Gastroesophageal sphincter (tissue), 4 donors: ENCODE measurements around the gene SCYGR3. TPM values are rescaled to one million over a fixed set of nuclear protein-coding genes. Genes with fewer than 3 reads are reported as not detected.
"Not testable (repeated sequence)": the region's sequence is repeated elsewhere in the genome, so short reads cannot be mapped to it uniquely, and the experiment has no call there.

Source experiments
- ATAC-seq: fragments of 150-250 bp; one replicate; pipeline ENCODE4 v1.9.1; 2016; ENCODE audit warnings: mild to moderate bottlenecking, moderate library complexity
- H3K27ac ChIP-seq, 4 donors: fragments of 200-600 bp; sonication (generic) in 3 of 4; 1 replicate in 3 of 4; 2 replicates in 1 of 4; pipeline ENCODE4 v1.5.1; 2016 to 2019
- H3K27me3 ChIP-seq: fragments of 200-600 bp; sonication (generic); one replicate; pipeline ENCODE4 v1.5.1; 2019
- H3K36me3 ChIP-seq, 2 donors: fragments of 200-600 bp; sonication (generic); one replicate each; pipeline ENCODE4 v1.5.1; 2019; ENCODE audit warnings: control low read depth in 1 of 2
- H3K4me1 ChIP-seq, 3 donors: fragments of 200-600 bp; sonication (generic); 1 replicate in 2 of 3; 2 replicates in 1 of 3; pipeline ENCODE4 v1.5.1; 2016 to 2019; ENCODE audit warnings: control low read depth in 2 of 3
- H3K4me3 ChIP-seq, 2 donors: fragments of 200-600 bp; sonication (generic); one replicate each; pipeline ENCODE4 v1.5.1; 2019; ENCODE audit warnings: mild to moderate bottlenecking in 1 of 2, moderate library complexity in 1 of 2
- H3K9me3 ChIP-seq, 3 donors: fragments of 200-600 bp; sonication (generic); one replicate each; pipeline ENCODE4 v1.5.1; 2017 to 2019; ENCODE audit warnings: control low read depth in 2 of 3
- CTCF ChIP-seq, 4 experiments: fragments of 200-600 bp in 2 of 4; fragments of 450-650 bp in 2 of 4; sonication (generic) in 1 of 4; IDR thresholded peaks; one replicate each; pipeline ENCODE4 v1.5.1; 2017 to 2019; ENCODE audit warnings: antibody characterized with exemption in 4 of 4, mild to moderate bottlenecking in 2 of 4, moderate library complexity in 2 of 4
- EP300 ChIP-seq: sonication (generic); formaldehyde crosslinking; IDR thresholded peaks from one replicate; pipeline ENCODE4 v1.6.1; 2017; ENCODE audit warnings: antibody characterized with exemption, mild to moderate bottlenecking
- POLR2A ChIP-seq, 2 donors: fragments of 450-650 bp; IDR thresholded peaks; one replicate each; pipeline ENCODE4 v1.6.1; 2017; ENCODE audit warnings: antibody characterized with exemption in 2 of 2, mild to moderate bottlenecking in 2 of 2, moderate library complexity in 1 of 2
- POLR2AphosphoS5 ChIP-seq: sonication (generic); formaldehyde crosslinking; IDR thresholded peaks from one replicate; pipeline ENCODE4 v1.6.1; 2017; ENCODE audit warnings: antibody characterized with exemption
- WGBS, 2 donors: methylation state at CpG; one replicate each; pipeline ENCODE4 v1.1.5; 2018; ENCODE audit warnings: low coverage in 1 of 2; 5-methylcytosine and 5-hydroxymethylcytosine counted together
- total RNA-seq, 4 donors: library from RNA; depleted of rRNA; stranded (reverse); fragments of >200 nt; gene quantifications; one replicate each; pipeline ENCODE4 v1.1.0, GENCODE V29; 2016

SCYGR3 gene
- total RNA-seq, 4 donors from 2014 or later, result not detected

GRCh38 chr2:227608561-227609338 lies 5.9 kb downstream of the SCYGR3 start:
- no peak overlapping the region for H3K4me3 ChIP-seq
- H3K27me3 ChIP-seq, result peaks cover 3% of the 10 kb centered on the region
- ATAC-seq, result peak; percentile 19
- no peak overlapping the region for H3K27ac ChIP-seq
- no peak for TF ChIP-seq POLR2AphosphoS5
- no peak for TF ChIP-seq POLR2A (IDR thresholded peaks at IDR 0.05)
- no peak for TF ChIP-seq EP300
- no peak for TF ChIP-seq CTCF (IDR thresholded peaks at IDR 0.05)
- 67 to 70% methylated on average over 3 to 5 of the region's 16 CpGs for WGBS, 2 donors
- H3K36me3 ChIP-seq, result no peaks in the 10 kb centered on the region
- H3K4me1 ChIP-seq, result no peaks in the 10 kb centered on the region
- no peaks in the 10 kb centered on the region for H3K9me3 ChIP-seq

- no peak overlapping the region for H3K27ac ChIP-seq
- no peak overlapping the region for H3K4me3 ChIP-seq
- no peaks in the 10 kb centered on the region for H3K36me3 ChIP-seq
- no peaks in the 10 kb centered on the region for H3K27me3 ChIP-seq
- no peaks in the 10 kb centered on the region for H3K9me3 ChIP-seq
- TF ChIP-seq CTCF (IDR thresholded peaks at IDR 0.05) (no peak), POLR2AphosphoS5 (no peak), POLR2A (IDR thresholded peaks at IDR 0.05) (no peak), EP300 (no peak)
- 51% methylated on average over 3 of the region's 3 CpGs; no CpG with 5 or more reads in 1 of the 2 donors for WGBS, 2 donors
- no peaks in the 10 kb centered on the region for H3K4me1 ChIP-seq
- ATAC-seq, result no peak
Observed at GRCh38 chr2:227607941-227608340, 6.7 kb downstream of the SCYGR3 start.

- H3K36me3 ChIP-seq, result no peaks in the 10 kb centered on the region
- ATAC-seq, result no peak
- H3K27ac ChIP-seq, result no peak overlapping the region
- no peak overlapping the region for H3K4me3 ChIP-seq
- no peaks in the 10 kb centered on the region for H3K27me3 ChIP-seq
- no peaks in the 10 kb centered on the region for H3K4me1 ChIP-seq
- no peaks in the 10 kb centered on the region for H3K9me3 ChIP-seq
- WGBS, 2 donors, result 44 to 67% methylated on average over 1 of the region's 1 CpG
- no peak for TF ChIP-seq POLR2A (IDR thresholded peaks at IDR 0.05)
- TF ChIP-seq POLR2AphosphoS5, result no peak
- no peak for TF ChIP-seq CTCF (IDR thresholded peaks at IDR 0.05)
- no peak for TF ChIP-seq EP300
Observed at GRCh38 chr2:227606476-227606875, 8.2 kb downstream of the SCYGR3 start.

- TF ChIP-seq POLR2AphosphoS5, result no peak
- no peak for TF ChIP-seq CTCF (IDR thresholded peaks at IDR 0.05)
- no peak for TF ChIP-seq EP300
- no peak for TF ChIP-seq POLR2A (IDR thresholded peaks at IDR 0.05)
- no peaks in the 10 kb centered on the region for H3K36me3 ChIP-seq
- 64 to 72% methylated on average over 3 of the region's 3 CpGs for WGBS, 2 donors
- no peaks in the 10 kb centered on the region for H3K4me1 ChIP-seq
- no peak for ATAC-seq
- H3K27me3 ChIP-seq, result peaks cover 10% of the 10 kb centered on the region
- H3K27ac ChIP-seq, result no peak overlapping the region
- no peaks in the 10 kb centered on the region for H3K9me3 ChIP-seq
- H3K4me3 ChIP-seq, result no peak overlapping the region
Observed at GRCh38 chr2:227602358-227602757, 12.3 kb downstream of the SCYGR3 start.

DNA sequence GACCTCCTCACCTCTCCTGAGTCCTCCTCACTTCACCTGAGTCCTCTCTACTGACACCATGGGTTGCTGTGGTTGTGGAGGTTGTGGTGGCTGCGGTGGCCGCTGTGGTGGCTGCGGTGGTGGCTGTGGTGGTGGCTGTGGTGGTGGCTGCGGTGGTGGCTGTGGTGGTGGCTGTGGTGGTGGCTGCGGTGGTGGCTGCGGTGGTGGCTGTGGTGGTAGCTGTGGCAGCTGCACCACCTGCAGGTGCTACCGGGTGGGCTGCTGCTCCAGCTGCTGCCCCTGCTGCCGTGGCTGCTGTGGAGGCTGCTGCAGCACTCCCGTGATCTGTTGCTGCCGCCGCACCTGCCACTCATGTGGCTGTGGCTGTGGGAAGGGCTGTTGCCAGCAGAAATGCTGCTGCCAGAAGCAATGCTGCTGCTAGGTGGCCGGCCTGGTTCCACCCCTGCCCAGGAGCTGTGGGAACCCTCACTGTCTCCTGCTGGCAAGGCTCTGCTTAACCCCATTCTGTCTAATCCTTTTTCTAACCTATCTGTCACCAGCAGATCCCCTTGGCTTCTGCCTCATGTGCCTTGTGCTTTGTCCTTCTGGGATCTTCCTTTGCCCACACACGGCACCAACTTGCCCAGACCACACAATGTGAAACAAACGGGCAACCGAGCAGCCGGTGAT lies 15.7 kb downstream of the SCYGR3 start, which contains the start of gene SCYGR2:
TSS of gene SCYGR2 (plus strand) at position 59 of the 669 bp plus-strand sequence. CDS start at position 59, 0 bp downstream.
- H3K27ac ChIP-seq, H3K36me3 ChIP-seq, H3K4me1 ChIP-seq, ATAC-seq, H3K9me3 ChIP-seq, H3K4me3 ChIP-seq: not testable (repeated sequence)
- H3K27me3 ChIP-seq, result peaks cover 22% of the 10 kb centered on the region
- WGBS, 2 donors, result 53 to 73% methylated on average over 4 to 5 of the region's 16 CpGs
